Stimulated activated CD8-positive, alpha-beta memory T cell treated with anti-CD3 and anti-CD28 coated beads, Interleukin-7, amount 100 ng/mL, for 4 hours (primary cell): ENCODE results near the gene RAB11A.

Experiments used
- DNase-seq, 2 donors: peaks; one replicate each; pipeline ENCODE4 v3.0.0-alpha.2; 2020; ENCODE audit warnings: low read depth in 2 of 2

Gene RAB11A

GRCh38 chr15:65939901-65940617 is 70.8 kb downstream of the RAB11A start:
- no peak for DNase-seq

- DNase-seq, result no peak
Measured at GRCh38 chr15:65940618-65940909, 71.3 kb downstream of the RAB11A start.
